Islet precursor cell (in vitro differentiated cells): Measurements from ENCODE around the gene PCDHGA11.
"Not testable (repeated sequence)": the region's sequence is repeated elsewhere in the genome, so short reads cannot be mapped to it uniquely, and the experiment has no call there.

Experiments
- DNase-seq: peaks from one replicate; pipeline ENCODE4 v3.0.0-alpha.2; 2018

Gene PCDHGA11

DNA sequence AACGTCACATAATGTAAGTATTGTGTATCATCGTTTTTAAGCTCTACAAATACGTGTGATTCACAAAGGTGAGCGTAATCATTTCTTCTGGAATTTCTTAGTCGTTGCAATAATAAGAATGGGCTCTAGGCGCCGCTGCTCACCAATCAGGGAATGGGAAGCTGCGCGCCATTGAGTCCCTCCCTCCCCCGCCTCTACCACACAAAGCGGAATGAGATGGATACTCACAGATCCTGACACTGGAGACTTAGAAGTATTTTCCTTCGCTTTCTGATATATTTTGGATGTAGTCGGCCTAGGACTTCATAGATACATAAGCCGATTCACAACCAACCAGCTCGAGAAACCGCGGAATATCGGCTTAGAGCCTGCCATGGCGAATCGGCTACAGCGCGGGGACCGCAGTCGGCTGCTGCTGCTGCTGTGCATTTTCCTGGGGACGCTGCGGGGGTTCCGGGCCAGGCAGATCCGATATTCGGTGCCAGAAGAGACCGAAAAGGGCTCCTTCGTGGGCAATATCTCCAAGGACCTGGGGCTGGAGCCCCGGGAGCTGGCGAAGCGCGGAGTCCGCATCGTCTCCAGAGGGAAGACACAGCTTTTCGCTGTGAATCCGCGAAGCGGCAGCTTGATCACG, at the start of gene PCDHGA11:
Gene PCDHGA11 (plus strand): TSS at position 197 of the 634 bp plus-strand sequence. CDS start 177 bp downstream, at position 374.
- peak; percentile 75 for DNase-seq

- no peak for DNase-seq
These were observed 49.0 kb upstream of the PCDHGA11 start for GRCh38 chr5:141371572-141372475.

DNA sequence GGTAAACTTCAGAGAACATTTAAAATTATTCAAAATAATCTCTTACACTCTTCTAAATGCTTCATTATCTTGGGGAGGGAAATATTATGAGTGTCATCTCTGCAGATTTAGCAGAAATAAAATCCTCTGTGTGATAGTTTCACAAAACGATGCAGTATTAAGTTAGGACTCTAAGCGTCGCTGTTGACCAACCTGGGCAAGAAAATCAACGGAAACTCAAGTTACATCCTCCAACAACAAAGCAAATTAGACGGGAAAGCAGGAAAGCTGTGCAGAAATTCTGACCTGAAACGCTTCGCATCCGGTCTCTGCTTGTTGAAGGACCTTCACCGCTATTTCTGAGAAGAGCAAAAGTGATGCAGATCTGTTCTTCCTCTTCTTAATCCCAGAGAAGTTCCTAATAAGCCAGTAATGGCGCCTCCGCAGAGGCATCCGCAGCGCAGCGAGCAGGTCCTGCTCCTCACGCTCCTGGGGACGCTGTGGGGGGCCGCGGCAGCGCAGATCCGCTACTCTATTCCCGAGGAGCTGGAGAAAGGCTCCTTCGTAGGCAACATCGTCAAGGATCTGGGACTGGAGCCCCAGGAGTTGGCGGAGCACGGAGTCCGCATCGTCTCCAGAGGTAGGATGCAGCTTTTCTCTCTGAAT, 47.1 kb upstream of the PCDHGA11 start, which contains the start of gene PCDHGA6:
Gene PCDHGA6 (plus strand): TSS at position 219 of the 645 bp plus-strand sequence. CDS start 193 bp downstream, at position 412.
- no peak for DNase-seq

DNA sequence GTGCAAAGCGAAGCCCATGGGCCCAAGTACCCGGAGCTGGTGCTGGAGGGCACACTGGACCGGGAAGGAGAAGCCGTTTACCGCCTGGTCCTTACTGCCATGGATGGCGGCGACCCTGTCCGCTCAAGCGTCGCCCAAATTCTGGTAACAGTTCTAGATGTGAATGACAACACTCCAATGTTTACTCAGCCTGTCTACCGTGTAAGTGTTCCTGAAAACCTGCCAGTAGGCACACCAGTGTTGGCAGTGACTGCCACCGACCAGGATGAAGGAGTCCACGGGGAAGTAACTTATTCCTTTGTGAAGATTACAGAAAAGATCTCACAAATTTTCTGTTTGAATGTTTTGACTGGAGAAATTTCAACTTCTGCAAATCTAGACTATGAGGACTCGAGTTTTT, 46.2 kb upstream of the PCDHGA11 start:
- DNase-seq = no peak

- DNase-seq = not testable (repeated sequence)
These were observed 45.3 kb upstream of the PCDHGA11 start for GRCh38 chr5:141375444-141376155.

DNA sequence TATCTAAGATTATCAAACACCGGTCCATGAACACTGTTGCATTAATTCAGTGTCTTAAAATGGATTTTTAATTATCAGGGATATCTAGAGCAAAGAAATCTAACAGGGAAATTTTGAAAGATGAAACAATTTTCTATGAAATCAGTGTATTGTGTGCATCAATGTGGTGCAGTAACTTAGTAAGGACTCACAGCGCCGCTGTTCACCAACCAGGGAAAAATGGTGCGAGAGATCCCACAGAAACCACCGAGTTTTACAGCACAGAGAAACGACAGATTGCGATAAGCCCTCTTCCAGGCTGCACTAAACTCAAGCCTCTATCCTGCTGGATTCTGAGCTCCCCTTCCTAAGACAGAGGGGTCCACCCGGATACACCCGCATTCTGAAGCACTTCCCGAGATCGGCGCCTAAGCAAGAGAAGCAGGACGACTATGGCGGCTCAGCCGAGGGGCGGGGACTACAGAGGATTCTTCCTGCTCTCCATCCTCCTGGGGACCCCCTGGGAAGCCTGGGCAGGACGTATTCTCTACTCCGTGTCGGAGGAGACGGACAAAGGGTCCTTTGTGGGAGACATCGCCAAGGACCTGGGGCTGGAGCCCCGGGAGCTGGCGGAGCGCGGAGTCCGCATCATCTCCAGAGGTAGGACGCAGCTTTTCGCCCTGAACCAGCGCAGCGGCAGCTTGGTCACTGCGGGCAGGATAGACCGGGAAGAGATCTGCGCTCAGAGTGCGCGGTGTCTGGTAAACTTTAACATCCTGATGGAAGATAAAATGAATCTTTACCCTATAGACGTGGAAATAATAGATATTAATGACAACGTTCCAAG, 38.2 kb upstream of the PCDHGA11 start, which contains the start of gene PCDHGA7:
Gene PCDHGA7 (plus strand): TSS at position 274 of the 826 bp plus-strand sequence. CDS start 158 bp downstream, at position 432.
- DNase-seq = no peak

- DNase-seq = no peak
These were observed 37.5 kb upstream of the PCDHGA11 start for GRCh38 chr5:141383345-141383744.

DNA sequence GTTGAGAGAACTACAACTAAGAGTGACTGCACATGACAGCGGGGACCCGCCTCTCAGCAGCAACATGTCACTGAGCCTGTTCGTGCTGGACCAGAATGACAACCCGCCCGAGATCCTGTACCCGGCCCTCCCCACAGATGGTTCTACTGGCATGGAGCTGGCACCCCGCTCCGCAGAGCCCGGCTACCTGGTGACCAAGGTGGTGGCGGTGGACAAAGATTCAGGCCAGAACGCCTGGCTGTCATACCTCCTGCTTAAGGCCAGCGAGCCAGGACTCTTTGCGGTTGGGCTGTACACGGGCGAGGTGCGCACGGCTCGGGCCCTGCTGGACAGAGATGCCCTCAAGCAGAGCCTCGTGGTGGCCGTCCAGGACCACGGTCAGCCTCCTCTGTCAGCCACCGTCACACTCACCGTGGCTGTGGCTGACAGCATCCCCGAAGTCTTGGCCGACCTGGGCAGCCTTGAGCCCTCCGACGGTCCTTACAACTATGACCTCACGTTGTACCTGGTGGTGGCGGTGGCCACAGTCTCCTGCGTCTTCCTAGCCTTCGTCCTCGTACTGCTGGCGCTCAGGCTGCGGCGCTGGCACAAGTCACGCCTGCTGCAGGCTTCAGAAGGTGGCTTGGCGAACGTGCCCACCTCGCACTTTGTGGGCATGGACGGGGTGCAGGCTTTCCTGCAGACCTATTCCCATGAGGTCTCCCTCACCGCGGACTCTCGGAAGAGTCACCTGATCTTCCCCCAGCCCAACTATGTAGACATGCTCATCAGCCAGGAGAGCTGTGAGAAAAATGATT, 36.2 kb upstream of the PCDHGA11 start:
- DNase-seq = no peak

GRCh38 chr5:141387557-141388311, 33.1 kb upstream of the PCDHGA11 start, which contains the start of gene PCDHGB4:
Gene PCDHGB4, plus strand, starts transcription at chr5:141387698. Its CDS starts 187 bp downstream, at chr5:141387885.
- peak; percentile 83 for DNase-seq

- no peak for DNase-seq
These were observed 32.2 kb upstream of the PCDHGA11 start for GRCh38 chr5:141388661-141389060.

DNA sequence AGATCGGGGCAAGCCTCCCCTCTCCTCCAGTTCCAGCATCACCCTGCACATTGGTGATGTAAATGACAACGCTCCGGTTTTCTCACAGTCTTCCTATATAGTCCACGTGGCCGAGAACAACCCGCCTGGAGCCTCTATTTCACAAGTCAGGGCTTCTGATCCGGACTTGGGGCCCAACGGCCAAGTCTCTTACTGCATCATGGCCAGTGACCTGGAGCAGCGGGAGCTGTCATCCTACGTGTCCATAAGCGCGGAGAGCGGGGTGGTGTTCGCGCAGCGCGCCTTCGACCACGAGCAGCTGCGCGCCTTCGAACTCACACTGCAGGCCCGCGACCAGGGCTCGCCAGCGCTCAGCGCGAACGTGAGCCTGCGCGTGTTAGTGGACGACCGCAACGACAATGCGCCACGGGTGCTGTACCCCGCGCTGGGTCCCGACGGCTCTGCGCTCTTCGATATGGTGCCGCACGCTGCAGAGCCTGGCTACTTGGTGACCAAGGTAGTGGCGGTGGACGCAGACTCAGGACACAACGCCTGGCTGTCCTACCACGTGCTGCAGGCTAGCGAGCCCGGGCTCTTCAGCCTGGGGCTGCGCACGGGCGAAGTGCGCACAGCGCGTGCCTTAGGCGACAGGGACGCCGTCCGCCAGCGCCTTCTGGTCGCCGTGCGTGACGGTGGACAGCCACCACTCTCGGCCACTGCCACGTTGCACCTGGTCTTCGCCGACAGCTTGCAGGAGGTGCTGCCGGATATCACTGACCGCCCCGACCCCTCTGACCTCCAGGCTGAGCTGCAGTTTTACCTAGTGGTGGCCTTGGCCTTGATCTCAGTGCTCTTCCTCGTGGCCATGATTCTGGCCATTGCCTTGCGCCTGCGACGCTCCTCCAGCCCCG, 31.5 kb upstream of the PCDHGA11 start:
- DNase-seq = no peak

GRCh38 chr5:141392429-141393198, 28.2 kb upstream of the PCDHGA11 start, which contains the start of gene PCDHGA8:
Gene PCDHGA8, plus strand, starts transcription at chr5:141392633. Its CDS starts 181 bp downstream, at chr5:141392814.
- DNase-seq = no peak

GRCh38 chr5:141393267-141393666, 27.6 kb upstream of the PCDHGA11 start:
- DNase-seq = no peak

DNA sequence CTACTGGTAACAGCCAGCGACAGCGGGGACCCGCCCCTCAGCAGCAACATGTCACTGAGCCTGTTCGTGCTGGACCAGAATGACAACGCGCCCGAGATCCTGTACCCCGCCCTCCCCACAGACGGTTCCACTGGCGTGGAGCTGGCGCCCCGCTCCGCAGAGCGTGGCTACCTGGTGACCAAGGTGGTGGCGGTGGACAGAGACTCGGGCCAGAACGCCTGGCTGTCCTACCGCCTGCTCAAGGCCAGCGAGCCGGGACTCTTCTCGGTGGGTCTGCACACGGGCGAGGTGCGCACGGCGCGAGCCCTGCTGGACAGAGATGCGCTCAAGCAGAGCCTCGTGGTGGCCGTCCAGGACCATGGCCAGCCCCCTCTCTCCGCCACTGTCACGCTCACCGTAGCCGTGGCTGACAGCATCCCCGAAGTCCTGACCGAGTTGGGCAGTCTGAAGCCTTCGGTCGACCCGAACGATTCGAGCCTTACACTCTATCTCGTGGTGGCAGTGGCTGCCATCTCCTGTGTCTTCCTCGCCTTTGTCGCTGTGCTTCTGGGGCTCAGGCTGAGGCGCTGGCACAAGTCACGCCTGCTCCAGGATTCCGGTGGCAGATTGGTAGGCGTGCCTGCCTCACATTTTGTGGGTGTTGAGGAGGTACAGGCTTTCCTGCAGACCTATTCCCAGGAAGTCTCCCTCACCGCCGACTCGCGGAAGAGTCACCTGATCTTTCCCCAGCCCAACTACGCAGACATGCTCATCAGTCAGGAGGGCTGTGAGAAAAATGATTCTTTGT, 26.3 kb upstream of the PCDHGA11 start:
- DNase-seq = not testable (repeated sequence)

DNA sequence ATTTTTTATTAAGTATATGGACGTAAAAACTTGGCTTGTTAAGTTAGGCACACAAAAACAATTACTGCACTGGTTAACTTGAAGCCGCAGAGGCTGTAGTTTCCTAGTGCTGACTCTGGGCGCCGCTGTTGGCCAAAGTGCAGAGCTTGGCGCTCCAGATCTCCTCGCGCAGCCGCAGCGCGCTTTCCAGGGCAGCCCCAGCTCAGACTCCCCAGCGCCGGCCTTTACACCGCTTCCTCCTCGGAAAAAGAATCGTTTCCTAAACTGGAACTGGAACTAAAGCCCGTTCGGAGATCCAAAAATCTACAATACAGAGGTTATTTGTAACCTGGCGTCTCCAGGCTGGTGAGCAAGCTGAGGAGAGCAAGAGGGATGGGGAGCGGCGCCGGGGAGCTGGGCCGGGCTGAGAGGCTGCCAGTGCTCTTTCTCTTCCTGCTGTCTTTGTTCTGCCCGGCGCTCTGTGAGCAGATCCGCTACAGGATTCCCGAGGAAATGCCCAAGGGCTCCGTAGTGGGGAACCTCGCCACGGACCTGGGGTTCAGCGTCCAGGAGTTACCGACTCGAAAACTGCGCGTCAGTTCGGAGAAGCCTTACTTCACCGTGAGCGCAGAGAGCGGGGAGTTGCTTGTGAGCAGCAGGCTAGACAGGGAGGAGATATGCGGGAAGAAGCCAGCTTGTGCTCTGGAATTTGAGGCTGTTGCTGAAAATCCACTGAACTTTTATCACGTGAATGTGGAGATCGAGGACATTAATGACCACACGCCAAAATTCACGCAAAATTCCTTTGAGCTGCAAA, 22.9 kb upstream of the PCDHGA11 start, which contains the start of gene PCDHGB5:
Gene PCDHGB5 (plus strand): TSS at position 192 of the 796 bp plus-strand sequence. CDS start 181 bp downstream, at position 373.
- DNase-seq = not testable (repeated sequence)

DNA sequence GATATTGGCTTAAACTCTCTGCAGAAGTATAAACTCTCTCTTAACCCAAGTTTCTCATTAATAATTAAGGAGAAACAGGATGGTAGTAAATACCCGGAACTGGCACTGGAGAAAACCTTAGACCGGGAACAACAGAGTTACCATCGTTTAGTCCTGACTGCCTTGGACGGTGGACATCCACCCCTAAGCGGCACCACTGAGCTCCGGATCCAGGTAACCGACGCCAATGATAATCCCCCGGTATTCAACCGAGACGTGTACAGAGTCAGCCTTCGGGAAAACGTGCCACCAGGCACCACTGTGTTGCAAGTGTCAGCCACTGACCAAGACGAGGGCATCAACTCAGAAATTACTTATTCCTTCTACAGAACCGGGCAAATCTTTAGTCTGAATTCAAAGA, 22.2 kb upstream of the PCDHGA11 start:
- no peak for DNase-seq
